GM10847 (cell line): ENCODE measurements around the gene MCF2L2.

ENCODE experiments used
- POLR2A ChIP-seq: IDR thresholded peaks from 2 replicates; pipeline ENCODE4 v1.6.1; 2011; ENCODE audit not compliant: insufficient read length; ENCODE audit errors: extremely low read depth

MCF2L2 gene

DNA sequence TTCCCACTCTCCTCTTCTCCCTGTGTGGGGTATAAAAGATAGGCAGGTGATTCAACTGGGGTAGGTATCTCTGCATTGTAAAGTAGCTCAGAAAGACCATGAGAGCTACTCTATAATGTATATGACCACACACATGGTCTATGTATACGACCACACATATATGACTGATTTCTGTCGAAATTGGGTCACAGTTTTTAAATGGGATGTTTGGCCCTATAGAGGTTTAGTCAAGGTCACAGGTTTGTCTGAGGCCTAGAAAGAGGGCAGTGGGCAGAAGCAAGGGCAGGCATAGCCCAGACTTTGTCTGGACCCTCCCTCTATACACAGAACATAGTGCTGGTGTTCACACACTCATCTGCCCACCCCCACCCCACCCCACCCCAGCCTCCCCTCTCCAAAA, 270.3 kb downstream of the MCF2L2 start:
- TF ChIP-seq POLR2A = no peak

DNA sequence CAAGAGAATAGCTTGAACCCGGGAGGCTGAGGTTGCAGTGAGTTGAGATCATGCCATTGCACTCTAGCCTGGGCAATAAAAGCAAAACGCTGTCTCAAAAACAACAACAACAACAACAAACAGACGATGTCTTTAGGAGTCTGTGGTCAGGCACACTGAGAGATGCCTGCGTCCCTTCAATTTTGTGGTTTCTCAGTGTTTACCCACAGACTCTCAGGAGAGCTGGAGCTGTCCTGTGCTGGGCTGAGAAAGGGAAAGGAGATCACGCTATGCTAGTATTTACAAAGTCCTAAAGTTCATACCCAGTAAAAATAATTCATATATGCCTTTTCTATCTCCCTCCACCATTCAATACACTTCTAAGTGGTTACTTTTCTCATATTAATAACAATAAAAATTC, 272.2 kb downstream of the MCF2L2 start:
- TF ChIP-seq POLR2A = no peak

DNA sequence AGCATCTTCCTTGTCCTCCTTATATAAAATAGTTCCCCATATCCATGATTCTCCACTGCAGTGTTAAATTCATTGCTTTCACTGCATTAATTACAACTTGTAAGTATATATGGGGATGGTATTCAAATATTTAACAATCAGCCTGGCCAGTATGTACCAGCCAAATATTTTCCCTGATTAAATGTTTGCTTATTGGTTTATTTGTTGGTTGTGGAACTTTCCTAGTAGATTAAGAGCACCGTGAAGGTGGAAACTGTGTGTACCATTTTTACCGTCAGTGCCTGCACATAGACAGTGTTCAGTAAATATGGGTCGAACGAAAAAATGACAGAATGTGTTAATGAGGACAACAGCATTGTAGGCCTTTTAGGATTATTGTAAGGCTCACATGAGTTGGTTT, 272.9 kb downstream of the MCF2L2 start:
- no peak for TF ChIP-seq POLR2A

DNA sequence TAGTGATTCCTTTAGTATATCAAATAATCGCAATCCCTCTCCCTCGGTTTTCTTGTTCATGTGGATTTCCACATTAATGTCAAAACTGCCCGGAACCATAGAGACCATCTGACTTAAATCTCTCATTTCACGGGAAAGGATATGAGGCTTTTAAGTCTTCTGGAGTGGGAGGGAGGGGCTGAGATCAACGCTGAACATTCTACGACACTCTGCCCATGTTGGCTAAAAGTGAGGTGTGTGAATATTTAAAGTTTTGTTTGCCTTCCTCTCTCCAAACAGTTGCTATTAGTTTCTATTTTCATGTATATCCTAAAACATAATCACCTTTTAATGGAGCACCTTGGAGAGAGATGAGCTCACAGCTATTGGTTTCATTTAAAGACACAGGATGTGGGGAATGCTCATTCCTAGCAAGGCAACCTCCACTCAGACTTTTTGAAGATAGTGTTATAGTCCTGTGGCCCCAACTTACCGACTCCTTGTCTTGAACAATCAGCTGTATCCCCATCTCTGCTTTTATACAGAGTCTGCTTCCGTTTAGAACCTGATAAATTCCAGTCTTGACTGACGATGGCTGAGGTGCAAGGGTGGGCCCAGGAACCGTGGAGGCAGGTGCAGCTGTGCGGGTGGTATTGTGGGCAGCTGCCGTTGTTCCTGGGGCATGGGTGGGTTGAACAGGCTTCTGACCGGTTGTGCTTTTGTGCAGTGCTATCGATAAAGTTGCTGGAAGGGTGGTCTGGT, 275.0 kb downstream of the MCF2L2 start:
- no peak for TF ChIP-seq POLR2A

DNA sequence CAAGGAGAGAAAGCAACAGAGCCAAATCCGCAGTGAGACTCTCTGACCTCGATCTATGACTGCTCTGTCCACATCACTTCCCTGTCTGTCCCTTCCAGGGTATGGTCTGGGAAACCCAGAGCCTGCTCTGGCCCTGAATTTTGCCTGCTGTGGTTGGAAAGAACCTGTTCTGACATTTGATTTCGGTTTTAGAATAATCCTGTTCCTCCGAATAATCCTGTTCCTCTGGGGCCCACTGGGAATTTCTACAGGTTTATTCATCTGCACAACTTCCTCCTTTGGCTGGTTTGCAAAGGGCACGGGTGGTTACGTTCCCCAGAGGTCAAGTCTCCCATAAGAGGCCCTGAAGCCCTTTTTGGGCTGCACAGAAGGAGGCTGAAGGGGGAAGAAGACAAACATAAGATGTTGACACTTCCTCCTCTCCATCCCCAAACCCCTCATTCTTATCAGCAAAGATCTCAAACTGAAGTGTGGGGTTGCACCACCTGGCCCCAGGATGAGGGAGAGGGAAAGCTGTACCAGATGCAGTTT, 276.5 kb downstream of the MCF2L2 start:
- TF ChIP-seq POLR2A = no peak

DNA sequence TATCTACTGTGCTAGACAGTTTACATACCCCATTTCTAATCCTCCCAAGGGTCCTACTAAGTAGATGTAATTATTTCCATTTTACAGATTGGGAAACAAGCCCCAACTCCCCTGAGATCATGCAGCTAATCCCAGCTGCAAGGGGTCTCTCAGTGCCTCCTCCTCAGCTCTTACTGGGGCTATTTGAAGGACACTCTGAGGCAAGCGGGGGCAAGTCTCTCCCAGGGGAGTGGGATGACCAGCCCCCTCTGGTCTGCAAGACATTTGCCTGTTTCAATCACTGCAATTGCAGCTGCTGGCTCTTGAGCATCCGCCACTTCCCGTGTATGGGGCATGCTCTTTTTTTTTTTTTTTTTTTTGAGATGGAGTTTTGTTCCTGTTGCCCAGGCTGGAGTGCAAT, 277.3 kb downstream of the MCF2L2 start:
- no peak for TF ChIP-seq POLR2A

DNA sequence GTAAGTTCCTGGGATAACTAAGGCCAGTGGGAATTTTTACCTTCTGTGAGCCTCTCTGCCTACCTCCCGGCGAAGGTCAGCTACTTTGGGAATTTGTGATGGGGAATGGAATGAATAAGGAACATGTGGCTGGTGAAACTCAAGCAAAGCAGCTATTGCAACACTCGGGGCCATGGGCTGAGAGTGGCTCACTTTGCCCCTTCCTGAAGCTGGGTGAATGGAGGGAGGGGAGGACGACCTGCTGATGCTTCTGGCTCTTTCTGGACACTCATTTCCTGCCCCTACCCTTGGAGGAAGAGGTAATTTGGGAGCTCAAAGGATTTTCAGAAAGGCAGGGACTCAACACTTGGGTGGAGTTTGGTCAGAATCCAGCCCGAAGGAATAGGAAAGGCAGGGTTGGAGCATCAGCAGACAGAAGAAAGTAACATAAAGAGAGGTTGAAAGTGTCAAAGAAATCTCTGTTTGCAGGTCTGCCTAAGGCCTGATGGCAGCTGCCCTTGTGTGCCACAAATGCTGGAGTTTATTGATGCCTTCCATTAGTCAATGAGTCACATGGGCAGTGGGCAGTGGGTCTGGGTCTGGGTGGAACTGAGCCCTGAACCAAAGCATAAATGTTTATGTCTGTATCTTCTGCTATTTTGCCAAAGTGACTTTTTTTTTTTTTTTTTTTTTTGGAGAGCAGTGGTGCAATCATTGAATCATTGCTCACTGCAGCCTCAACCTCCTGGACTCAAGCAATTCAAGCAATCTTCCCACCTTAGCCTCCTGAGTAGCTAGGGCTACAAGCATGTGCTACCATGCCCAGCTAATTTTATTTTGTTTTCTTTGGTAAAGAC, 278.3 kb downstream of the MCF2L2 start:
- no peak for TF ChIP-seq POLR2A

DNA sequence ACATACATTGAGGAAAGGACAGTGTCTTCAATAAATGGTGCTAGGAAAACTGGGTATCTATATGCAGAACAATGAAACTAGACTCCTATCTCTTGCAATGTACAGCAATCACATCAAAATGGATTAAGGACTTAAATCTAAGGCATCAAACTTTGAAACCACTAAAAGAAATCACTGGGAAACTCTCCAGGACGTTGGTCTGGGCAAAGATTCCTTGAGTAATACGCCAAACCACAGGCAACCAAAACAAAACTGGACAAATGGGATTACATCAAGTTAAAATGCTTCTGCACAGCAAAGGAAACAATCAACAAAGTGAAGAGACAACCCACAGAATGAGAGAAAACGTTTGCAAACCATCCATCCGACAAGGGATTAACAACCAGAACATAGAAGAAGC, 280.4 kb downstream of the MCF2L2 start:
- TF ChIP-seq POLR2A = no peak

DNA sequence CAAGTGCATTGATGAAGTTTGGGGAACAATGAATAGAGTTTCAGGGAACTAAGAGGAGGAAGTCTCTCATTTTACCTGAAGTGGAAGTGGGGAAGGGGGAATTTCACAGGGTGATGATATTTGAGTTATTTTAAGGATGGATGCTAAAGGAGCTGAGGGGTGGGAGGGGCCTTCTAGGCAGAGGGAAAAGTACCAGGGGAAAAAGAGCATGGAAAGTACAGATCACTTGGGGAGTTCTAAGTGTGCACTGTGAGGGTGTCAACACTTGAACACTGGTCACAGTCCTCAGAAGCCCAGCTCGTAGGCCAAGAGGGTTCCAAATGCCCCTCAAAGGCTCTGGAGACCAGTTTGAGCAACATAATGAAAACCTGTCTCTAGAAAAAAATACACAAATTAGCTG, 284.1 kb downstream of the MCF2L2 start:
- TF ChIP-seq POLR2A = no peak

DNA sequence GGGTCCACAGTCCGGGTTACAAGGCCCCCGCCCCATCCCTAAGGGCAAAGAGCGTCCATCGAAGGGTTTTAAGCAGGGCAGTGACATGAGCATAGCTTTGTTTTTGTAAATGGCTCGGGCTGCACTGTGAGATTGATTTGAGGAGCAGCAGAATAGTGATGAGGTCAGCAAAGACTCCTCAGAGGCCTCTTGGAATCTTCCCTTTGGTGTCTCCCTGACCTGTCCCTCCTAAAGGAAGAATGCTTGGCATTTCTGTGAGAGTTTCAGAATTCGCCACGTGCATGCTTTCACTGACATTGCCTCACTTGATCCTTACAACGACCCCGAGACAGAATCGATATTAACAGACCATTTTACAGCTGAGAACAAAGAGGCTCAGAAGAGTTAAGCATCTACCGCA, 286.2 kb downstream of the MCF2L2 start:
- no peak for TF ChIP-seq POLR2A

DNA sequence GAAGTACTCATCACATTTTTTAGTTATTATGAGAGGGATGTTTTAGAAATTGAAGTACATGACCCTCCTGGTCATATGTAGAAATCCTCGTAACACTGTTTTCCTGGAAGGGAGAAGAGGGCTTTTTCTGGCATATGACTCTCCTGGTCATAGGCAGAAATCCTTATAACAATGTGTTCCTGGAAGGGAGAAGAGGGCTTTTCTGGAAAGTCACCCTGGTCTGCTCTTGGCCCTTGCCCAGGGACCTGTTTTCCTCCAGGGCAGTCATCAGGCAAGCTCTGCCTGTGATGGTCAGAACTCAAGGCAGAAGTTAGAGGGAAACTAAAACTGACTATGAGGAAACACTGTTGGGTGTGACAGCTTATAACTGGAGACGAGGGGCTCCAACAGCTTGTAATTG, 293.6 kb downstream of the MCF2L2 start:
- no peak for TF ChIP-seq POLR2A

DNA sequence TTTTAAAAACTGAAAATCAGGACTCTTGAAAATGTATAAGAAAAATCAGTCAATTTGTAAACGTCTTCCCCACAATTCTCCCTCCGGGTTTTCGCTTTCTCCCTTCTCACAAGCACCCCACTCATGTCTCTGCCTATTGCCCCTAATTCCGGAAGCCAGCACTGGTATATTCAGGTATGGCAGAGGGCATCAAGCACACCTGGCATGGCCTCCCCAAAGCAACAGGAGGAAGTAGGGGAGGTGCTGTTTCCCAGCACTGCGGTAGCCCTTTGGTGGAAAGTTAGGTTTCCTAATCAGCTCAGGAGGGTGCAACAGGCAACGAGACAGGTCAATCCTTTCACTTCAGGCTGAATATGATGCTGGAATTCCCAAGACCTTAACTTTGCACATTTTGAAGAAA, 296.0 kb downstream of the MCF2L2 start:
- no peak for TF ChIP-seq POLR2A

DNA sequence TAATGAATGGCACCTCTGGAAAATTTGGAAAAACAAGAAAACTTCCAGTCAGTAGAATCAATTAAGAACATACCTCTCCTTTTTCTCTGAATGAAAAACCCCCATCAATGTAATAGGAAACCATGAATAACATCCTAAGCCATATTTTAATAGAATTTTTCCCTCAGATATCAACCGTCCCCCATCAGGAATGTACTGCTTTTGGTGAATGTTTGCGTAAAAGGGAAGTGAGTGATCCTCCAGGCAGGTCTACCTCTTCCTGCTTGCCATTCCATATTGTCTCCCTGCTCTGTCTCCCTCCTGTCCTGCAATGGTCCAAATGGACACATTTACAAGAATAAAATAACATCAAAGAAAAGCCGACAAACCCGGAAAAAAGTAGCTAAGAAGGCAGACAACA, 296.7 kb downstream of the MCF2L2 start:
- TF ChIP-seq POLR2A = no peak

DNA sequence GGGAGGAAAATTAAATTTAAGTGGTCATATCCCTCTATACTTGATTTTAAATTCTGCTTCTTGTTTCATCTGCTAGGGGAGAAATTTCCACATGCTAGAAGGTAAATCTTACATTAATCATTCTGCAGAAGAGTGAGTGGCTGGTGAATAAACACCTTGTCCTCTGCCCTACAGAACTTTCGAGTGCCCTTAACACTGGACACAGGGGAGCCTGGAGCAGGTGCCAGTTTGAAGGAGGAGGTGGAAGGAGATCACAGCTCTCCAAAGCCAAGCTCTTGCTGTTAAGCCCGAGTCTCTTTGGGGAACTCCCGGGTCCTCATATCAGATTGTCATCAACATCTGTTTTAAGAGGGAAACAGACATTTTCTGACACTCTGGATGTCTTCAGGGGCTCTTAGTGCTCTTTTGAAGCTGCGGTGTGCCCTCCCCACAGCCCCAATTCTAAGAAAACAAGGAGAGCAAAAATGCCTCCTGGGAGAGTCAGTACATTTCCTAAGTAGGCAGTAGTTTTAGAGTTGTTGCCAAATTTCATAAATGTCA, 297.2 kb downstream of the MCF2L2 start:
- no peak for TF ChIP-seq POLR2A

DNA sequence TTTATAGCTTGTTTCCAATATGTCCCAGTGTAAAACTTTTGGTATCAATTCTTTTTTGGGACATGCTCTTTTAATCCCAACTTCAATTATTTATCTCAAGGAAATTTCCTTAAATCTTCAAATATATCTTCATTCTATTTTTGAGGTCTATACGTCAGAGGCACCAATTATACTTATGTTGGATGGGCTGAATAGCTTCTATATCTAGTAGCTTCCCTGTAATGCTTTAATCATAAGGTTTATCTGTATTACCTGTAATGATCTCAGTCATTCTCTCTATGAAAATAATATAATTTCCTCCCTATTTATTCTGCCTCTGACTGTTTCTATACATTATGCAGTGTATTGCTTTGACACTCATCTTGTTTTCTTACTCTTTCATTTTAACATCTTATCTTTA, 299.2 kb downstream of the MCF2L2 start:
- no peak for TF ChIP-seq POLR2A

DNA sequence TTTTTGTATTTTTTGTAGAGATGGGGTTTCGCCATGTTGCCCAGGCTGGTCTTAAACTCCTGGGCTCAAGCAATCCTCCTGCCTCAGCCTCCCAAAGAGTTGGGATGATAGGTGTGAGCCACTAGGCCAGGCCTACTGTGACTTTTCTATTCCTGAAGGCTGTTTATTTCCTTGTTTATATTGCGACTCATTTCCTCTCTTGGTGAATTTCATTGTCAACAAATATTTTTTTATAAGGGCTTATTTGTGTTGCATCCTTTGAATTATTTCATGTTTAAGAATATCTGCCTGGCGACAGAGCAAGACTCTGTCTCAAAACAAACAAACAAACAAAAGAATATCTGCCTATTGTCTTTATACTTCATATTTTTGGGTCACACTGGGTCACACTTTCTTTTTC, 299.7 kb downstream of the MCF2L2 start:
- TF ChIP-seq POLR2A = no peak
